HG03442 (cell line): ENCODE data around the gene CUBN.

Experiments used
- ATAC-seq: cut with Tn5 transposase; IDR thresholded peaks from one replicate; pipeline ENCODE4 v1.9.1; 2021; ENCODE audit warnings: mild to moderate bottlenecking, moderate library complexity; ENCODE audit not compliant: unreplicated experiment

CUBN gene

GRCh38 chr10:16931930-16932329 is 197.7 kb downstream of the CUBN start:
- no peak for ATAC-seq

- no peak for ATAC-seq
Measured at GRCh38 chr10:16930540-16930939, 199.1 kb downstream of the CUBN start.

- ATAC-seq = no peak
Measured at GRCh38 chr10:16929069-16929468, 200.5 kb downstream of the CUBN start.

DNA sequence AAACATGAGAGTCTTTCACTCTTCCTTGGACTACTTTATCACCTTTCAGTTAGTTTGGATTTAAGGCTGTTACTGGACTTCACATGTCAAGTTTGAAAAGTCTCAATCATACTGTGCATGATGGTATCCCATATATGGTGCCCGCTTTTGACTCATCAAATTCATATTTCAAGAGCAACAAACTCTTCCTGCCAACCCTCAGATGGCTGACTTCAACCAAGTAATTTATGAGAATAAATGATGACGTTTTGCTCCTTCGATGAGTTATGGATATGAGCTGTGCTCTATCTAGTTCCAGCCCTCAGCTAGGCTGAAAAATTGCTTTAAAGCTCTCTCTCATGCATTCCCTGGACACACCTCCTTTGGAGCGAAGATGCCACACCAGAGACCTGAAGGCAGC is 202.1 kb downstream of the CUBN start:
- no peak for ATAC-seq

GRCh38 chr10:16923726-16924125 is 205.9 kb downstream of the CUBN start:
- ATAC-seq = no peak

DNA sequence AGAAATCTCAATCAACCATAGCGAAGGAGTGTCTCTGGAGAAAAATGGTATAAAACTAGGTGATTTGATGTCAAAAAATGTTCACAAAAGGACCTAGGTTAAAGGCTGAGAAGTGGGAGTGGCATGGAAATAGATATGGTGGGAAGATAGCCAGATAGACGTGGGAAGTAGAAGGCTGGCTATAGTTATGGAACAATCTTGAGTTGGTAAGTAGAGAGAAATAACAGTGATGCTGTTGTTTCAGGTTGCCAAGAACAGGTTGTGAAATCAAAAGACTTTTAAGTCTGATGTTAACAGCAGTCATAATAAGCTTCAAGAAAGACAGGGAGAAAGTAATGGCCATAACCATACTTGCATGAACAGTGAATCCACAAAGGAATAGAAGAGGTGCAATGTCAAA is 206.3 kb downstream of the CUBN start:
- ATAC-seq = no peak

DNA sequence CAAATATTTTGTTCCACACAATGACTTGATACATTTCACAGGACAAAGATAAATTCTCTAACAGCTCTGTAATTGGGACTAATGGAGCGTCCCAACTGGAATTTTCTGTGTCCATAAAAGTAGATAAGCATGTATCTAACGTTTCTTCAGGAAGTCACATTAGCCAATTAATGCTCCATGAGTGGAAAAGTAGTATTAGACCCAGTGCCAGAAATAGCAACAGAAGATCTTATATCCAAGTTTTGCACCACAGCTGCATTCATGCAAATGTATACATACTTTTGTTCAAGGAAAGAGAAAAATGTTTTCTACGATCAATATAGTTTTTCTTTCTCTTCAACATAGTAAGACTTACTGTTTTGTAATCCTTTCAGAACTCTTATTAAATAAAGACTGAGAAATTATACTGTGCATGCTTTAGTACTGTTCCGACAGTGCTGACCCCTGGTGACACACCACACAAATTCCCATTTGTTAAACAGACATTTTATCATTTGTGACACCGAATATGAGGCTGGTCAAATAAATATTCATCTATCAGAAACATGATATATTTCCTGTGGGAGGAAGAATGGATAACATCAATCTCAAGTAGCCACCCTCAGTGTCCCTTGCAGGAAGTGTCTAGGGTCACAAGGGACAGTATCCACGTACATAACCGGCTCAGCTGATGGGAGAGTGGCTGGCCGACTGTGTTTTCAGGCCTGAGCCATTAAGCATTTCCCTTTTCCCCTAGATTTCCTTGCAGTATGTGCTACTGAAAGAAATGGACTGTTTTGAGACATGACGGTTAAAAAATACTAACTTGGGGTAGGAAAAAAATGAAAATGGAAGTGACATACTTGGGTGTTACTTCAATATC is 210.3 kb downstream of the CUBN start:
- ATAC-seq = no peak

GRCh38 chr10:16916496-16916895 is 213.1 kb downstream of the CUBN start:
- no peak for ATAC-seq

- ATAC-seq = no peak
Measured at GRCh38 chr10:16915300-16915699, 214.3 kb downstream of the CUBN start.

GRCh38 chr10:16913266-16913665 is 216.3 kb downstream of the CUBN start:
- no peak for ATAC-seq

- ATAC-seq = no peak
Measured at GRCh38 chr10:16910793-16911164, 218.8 kb downstream of the CUBN start.

DNA sequence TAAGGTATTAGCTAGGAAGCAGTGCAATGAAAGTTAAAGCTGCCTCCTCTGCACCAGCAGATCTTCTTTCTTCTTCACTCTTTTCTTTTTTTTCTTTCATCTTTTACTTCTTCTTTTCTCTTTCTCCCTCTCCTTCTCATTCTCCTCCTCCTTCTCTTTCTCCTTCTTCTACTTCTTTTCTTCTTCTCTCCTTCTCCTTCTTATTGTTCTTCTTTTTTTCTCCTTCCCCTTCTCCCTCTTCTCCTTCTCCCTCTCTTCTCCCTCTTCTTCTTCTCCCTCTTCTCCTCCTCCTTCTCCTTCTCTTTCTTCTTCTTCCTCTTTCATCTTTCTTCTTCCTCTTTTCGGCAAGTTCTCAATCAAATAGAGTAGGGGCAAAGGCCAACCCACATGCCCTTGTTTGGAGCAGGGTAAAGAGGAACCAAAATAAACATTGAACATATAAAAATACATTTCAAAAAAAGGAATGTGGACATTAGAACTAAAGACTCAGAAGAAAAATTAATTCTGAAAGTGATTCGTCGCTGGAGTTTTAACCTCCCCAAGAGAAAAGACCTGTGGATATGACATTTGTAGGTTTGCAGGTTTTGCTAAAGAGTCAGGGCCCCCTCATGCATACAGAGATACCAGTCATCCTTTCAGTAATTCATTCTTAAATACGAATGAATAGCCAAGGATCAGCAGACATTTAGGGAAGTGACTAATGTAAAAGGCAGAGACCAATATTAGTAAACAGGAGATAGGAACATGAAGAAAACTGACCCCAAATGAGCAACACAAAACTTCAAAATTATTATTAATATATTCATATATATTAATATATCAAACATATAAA is 219.4 kb downstream of the CUBN start:
- no peak for ATAC-seq

DNA sequence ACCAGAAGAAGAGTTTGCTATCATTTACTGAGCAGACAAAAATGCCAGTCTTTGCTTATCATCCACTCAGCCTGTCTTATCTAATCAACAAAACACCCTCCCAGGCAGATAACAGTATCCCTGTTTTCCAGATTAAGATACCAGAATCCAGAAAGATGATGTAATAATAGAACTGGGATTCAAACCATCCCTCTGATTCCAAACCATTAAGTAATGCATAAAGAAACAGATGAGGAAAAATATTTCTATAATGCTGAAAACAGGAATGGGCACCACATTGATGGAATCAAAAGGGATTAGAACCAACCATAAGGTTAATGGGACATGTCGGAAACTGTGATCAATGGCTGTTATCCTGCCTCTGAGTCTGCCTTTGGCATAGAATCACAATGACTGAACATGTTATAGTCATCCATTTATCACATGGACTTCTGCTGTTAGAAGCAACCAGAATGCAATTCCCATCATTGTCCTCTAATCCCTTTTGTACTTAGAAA is 220.3 kb downstream of the CUBN start:
- no peak for ATAC-seq

- ATAC-seq = no peak
Measured at GRCh38 chr10:16907687-16908086, 221.9 kb downstream of the CUBN start.

- no peak for ATAC-seq
Measured at GRCh38 chr10:16905320-16905719, 224.3 kb downstream of the CUBN start.

GRCh38 chr10:16904639-16905061 is 225.0 kb downstream of the CUBN start:
- ATAC-seq = no peak

DNA sequence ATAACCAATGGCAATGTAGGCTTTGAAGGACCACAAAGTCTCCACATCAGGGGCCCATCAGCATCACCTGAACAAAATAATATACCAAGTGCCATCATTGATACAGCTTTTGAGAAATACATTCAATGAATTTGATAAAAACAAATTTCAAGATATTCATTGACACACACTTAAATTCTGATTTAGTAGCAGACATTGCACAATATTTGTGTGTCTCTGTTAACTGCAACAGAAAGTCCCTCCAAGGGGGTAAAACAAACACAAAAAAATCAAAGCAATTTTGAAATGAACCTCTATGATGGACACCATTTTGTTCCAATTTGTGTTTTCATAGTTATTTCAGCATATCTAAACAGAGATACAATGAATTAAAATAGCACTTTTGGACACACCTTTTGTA is 225.6 kb downstream of the CUBN start:
- ATAC-seq = no peak

DNA sequence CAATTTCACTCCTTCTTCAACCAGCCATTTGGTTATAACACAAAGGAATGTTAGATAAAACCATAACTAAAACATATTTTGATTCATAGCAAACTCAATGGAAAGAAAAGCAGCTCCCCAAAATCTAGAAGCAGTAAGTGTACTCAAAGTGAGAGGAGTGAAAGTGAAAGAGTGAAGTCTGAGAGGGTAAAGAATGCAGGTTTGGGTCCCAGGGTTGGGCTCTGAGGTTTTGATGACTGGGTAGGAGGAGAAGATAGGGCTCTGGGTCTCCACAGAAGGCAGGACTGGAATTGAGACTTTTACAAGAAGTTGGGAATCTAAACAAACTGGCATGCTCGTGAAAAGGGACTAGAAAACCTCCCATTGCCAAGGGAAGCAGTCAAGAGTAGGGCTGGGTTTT is 227.0 kb downstream of the CUBN start:
- no peak for ATAC-seq

DNA sequence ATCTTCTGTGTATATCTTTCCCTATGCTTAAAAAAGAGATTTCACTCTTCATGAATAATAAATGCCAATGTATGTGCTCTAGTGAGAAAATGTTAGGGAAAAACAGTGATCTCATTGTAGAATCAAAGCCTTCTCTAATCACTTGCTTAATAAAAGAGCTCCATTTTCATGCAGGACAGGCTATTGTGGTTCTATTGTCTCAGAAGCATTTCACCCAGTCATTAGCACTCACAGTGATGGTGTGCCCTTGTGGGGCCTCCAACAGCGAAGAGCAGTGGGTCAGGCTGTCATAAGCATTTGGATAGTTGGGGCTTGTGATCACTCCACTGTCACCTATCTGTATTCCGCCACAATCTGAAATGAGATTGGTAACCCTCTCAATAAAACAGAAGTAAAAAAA is 228.5 kb downstream of the CUBN start:
- no peak for ATAC-seq

DNA sequence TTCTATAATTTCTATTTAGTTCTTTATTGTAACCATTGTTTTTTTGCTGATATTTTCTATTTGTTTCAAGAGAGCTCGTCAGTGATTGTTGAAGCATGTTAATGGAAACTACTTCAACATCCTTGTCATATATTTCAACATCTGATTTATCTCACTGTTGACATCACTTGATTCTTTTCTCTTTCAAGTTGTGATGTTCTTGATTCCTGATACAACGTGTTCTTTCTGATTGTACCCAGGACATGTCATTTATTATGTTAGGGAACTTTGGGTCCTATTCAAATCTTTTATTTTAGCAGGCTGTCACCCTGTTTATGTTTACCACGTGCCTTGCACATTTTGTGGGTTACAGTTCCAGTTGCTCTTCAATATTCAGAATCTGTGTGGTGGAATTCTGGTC is 232.6 kb downstream of the CUBN start:
- no peak for ATAC-seq

GRCh38 chr10:16894821-16895220 is 234.8 kb downstream of the CUBN start:
- no peak for ATAC-seq

GRCh38 chr10:16893664-16894063 is 235.9 kb downstream of the CUBN start:
- no peak for ATAC-seq
